Activated B cell treated with CpG ODN at 0.5 μM for 24 hours (primary cell): Measurements from ENCODE around the gene AMFR. TPM values are rescaled to one million over a fixed set of nuclear protein-coding genes. Genes with fewer than 3 reads are reported as not detected.

ENCODE experiments used
- ATAC-seq: fragments of 200-7000 bp; cut with Tn5 transposase; one replicate; pipeline ENCODE4 v1.10.0; 2021; ENCODE audit warnings: low read depth, mild to moderate bottlenecking, moderate library complexity
- CTCF ChIA-PET: fragments of 350-600 bp; sonication (Branson Sonifier 250); formaldehyde crosslinking; loops from one replicate; lab custom pipeline; 2021; ENCODE audit warnings: antibody characterized with exemption; lab: Charles Lee
- POLR2A ChIA-PET: fragments of 350-600 bp; sonication (Branson Sonifier 250); formaldehyde crosslinking; loops from one replicate; lab custom pipeline; 2021; ENCODE audit warnings: antibody characterized with exemption; lab: Charles Lee
- DNase-seq: peaks from one replicate; pipeline ENCODE4 v3.0.0; 2022
- H3K27ac Mint-ChIP-seq: one replicate; pipeline ENCODE4 v1.8.0; 2020; ENCODE audit warnings: mixed read lengths
- H3K27me3 Mint-ChIP-seq: one replicate; pipeline ENCODE4 v1.8.0; 2021; ENCODE audit warnings: mixed read lengths
- H3K36me3 Mint-ChIP-seq: one replicate; pipeline ENCODE4 v1.8.0; 2021; ENCODE audit warnings: low read depth, mixed read lengths
- H3K4me1 Mint-ChIP-seq: one replicate; pipeline ENCODE4 v1.8.0; 2021; ENCODE audit warnings: mixed read lengths
- H3K4me3 Mint-ChIP-seq: one replicate; pipeline ENCODE4 v1.8.0; 2020; ENCODE audit warnings: mild to moderate bottlenecking, mixed read lengths
- H3K9me3 Mint-ChIP-seq: one replicate; pipeline ENCODE4 v1.8.0; 2020; ENCODE audit warnings: mixed read lengths
- intact Hi-C: fragments of 100-400 bp; cut with micrococcal nuclease; formaldehyde crosslinking; loops from one replicate; pipeline ENCODE4 v1.15.1; 2024
- total RNA-seq: library from RNA; stranded (reverse); gene quantifications from 2 replicates; pipeline ENCODE4 v1.2.3, GENCODE V29; 2022
- TF ChIP-seq, protein P1 (sequence below): fragments of 200-600 bp; IDR thresholded peaks from one replicate; pipeline ENCODE4 v1.8.0; 2022; ENCODE audit warnings: antibody characterized with exemption, mild to moderate bottlenecking

AMFR gene
- total RNA-seq, 1 donor from 2014 or later, result 134 TPM

DNA sequence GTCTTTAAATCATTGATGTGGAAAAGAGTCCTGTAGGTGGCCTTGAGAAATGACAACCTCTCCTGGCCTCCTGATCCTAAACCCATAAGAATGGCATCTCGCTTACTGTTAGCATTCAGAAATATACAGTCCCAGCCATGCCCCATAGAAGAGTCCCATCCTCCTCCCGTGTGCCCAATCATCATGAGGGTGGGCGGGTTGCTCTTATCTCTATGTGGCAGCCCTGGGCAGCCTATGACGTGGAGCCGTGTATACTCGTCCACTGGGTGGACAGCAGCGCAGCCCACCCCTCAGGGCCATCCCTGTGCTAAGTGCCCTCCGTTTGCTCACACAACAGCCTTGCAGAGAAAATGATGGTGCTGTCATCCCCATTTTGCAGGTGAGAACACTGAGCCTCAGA is 105.3 kb downstream of the AMFR start:
- H3K27ac Mint-ChIP-seq, result no peak overlapping the region

DNA sequence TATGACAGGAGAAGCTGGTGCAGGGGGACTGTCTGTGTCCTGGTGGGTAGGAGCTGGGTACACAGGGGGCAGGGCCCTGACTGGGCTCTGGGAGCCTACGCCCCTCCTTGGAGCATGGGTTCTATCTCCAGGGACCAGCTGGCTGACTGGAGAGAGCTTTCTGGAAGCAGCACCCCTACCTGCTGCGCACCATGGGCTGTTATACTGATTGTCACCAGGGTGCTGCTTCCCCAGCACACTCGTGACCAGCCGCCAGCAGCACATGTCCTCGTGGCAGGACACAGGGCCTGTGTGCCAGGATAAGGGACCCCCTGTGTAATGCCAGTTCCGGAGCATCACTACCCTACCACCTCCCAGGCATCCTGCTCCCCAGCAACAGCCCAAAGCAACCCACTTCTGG is 106.0 kb downstream of the AMFR start:
- intact Hi-C loops, result loop anchor here (10.0 kb wide), 1 partner anchor 385 kb away; no protein-coding TSS in a partner anchor
- Mint-ChIP-seq H3K4me3 (no peak overlapping the region), H3K36me3 (no peaks in the 10 kb centered on the region), H3K4me1 (peaks cover 15% of the 10 kb centered on the region), H3K9me3 (no peaks in the 10 kb centered on the region), H3K27ac (no peak overlapping the region), H3K27me3 (peaks cover 4% of the 10 kb centered on the region)
- ATAC-seq (no peak), DNase-seq (no peak)
- POLR2A ChIA-PET, result no interaction called here
- CTCF ChIA-PET, result interaction anchor here (2.0 to 3.1 kb wide), 3 partner anchors 371 to 855 kb away, joined by 13 to 62 read pairs (median 20); no protein-coding TSS in a partner anchor
- TF ChIP-seq, protein P1, sequence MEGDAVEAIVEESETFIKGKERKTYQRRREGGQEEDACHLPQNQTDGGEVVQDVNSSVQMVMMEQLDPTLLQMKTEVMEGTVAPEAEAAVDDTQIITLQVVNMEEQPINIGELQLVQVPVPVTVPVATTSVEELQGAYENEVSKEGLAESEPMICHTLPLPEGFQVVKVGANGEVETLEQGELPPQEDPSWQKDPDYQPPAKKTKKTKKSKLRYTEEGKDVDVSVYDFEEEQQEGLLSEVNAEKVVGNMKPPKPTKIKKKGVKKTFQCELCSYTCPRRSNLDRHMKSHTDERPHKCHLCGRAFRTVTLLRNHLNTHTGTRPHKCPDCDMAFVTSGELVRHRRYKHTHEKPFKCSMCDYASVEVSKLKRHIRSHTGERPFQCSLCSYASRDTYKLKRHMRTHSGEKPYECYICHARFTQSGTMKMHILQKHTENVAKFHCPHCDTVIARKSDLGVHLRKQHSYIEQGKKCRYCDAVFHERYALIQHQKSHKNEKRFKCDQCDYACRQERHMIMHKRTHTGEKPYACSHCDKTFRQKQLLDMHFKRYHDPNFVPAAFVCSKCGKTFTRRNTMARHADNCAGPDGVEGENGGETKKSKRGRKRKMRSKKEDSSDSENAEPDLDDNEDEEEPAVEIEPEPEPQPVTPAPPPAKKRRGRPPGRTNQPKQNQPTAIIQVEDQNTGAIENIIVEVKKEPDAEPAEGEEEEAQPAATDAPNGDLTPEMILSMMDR, result no peak

More for the DNA sequence above, 105.3 kb downstream of the AMFR start:
- TF ChIP-seq, protein P1, result no peak
- Mint-ChIP-seq H3K4me1 (peaks cover 15% of the 10 kb centered on the region), H3K4me3 (no peak overlapping the region), H3K27me3 (peaks cover 4% of the 10 kb centered on the region), H3K9me3 (no peaks in the 10 kb centered on the region), H3K36me3 (no peaks in the 10 kb centered on the region)
- DNase-seq, result no peak
- ChIA-PET CTCF (interaction anchor here (3.1 kb wide), 1 partner anchor 376 kb away, joined by 62 read pairs; no protein-coding TSS in a partner anchor), POLR2A (no interaction called here)
- no peak for ATAC-seq
- intact Hi-C loops, result no loop called here

DNA sequence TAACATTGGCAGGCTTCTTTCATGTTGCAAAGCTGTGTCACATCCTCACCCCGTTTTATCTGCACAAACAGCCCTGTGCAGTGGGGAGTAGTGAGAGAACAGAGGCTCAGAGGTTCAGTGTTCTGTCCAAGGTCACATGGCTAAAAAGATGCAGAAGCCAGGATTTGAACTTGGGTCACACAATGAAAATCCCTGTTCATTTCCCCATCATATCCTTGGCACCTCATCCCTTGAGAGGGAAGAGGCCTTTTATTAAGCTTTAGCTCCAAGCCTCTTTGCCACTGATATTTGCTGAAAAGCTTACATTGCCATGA is 106.6 kb downstream of the AMFR start:
- TF ChIP-seq, protein P1, result no peak
- ChIA-PET CTCF (interaction anchor here (0.7 to 3.1 kb wide), 14 partner anchors 10 to 857 kb away, joined by 3 to 62 read pairs (median 4); no protein-coding TSS in a partner anchor), POLR2A (interaction anchor here (0.6 kb wide), 1 partner anchor 167 kb away, joined by 4 read pairs; no protein-coding TSS in a partner anchor)
- Mint-ChIP-seq H3K4me3 (no peak overlapping the region), H3K27me3 (peaks cover 4% of the 10 kb centered on the region), H3K27ac (no peak overlapping the region), H3K9me3 (no peaks in the 10 kb centered on the region), H3K4me1 (peaks cover 15% of the 10 kb centered on the region), H3K36me3 (no peaks in the 10 kb centered on the region)
- no peak for DNase-seq
- no peak for ATAC-seq
- intact Hi-C loops, result loop anchor here (1.0 to 10.0 kb wide), 6 partner anchors 115 to 606 kb away; no protein-coding TSS in a partner anchor

DNA sequence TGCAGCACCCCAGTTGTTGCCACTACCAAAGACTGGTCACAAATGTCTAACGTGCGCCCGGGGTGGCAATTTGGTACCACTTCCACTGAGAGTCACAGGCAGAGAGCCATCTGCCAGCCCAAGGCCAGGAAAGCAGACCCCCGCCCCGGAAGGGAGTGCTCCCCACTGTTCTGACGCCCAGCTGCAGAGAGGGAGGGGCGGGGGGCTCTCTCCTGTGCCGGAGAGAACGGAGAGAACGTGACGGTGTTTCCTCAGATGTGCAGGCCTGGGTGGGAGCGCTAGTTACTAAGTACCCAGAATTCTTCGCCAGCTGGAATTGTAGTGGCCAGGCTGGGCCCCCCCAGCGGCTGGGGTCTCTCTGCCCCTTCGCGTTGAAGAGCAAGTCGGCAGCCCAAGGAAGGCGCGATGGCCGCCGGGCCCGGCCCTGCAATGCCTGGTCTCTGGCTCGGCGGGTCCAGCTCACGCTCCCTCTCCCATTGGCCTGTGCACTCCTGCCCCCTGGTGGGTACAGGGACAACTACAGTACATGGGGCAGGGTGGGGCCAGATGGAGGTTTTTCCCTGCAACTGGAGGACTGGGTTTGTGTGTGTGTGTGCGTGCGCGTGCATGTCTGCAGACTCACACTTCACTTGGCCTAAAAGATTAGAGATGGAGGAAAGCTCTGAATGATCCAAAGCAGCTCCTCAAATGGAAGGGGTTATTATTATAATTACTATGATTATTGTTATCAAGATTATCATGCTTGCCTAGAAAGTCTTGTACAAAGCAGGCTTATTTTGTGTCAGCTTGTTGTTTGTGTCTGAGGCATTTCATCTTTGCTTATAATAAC is 107.1 kb downstream of the AMFR start:
- TF ChIP-seq, protein P1, result peak; percentile 39

DNA sequence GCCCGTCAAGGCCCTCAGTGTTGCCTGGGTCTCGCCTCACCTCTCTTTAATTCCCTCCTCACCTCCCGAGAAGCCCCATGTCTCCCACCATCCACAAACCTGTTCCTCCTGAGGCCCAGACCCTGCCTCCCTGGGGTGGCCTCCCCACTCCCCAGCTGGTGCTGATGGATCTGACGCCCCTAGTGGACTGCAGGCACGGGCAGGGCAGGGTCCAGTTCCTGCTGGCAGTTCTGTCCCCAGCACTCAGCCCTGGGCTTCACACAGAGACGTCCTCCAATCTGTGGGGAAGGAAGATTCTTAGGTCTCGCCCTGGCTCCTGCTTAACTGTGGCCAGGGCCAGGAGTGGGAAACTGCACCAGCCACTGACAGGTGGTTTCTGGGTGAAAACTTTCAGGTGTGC is 108.8 kb downstream of the AMFR start:
- no peak overlapping the region for H3K27ac Mint-ChIP-seq
- intact Hi-C loops, result loop anchor here (10.0 kb wide), 1 partner anchor 388 kb away; no protein-coding TSS in a partner anchor

More for the DNA sequence above, 107.1 kb downstream of the AMFR start:
- H3K27ac Mint-ChIP-seq, result no peak overlapping the region
- peaks cover 4% of the 10 kb centered on the region for H3K27me3 Mint-ChIP-seq
- peak; percentile 66 for DNase-seq
- peak overlapping the region; percentile 52 for H3K4me3 Mint-ChIP-seq
- POLR2A ChIA-PET, result interaction anchor here (0.5 to 0.6 kb wide), 2 partner anchors 166 to 271 kb away, joined by 3 to 4 read pairs; no protein-coding TSS in a partner anchor
- peak; percentile 99 for ATAC-seq
- no peaks in the 10 kb centered on the region for H3K9me3 Mint-ChIP-seq
- intact Hi-C loops, result loop anchor here (1.0 to 10.0 kb wide), 6 partner anchors 115 to 606 kb away; no protein-coding TSS in a partner anchor
- H3K36me3 Mint-ChIP-seq, result no peaks in the 10 kb centered on the region
- CTCF ChIA-PET, result interaction anchor here (0.5 to 3.1 kb wide), 20 partner anchors 9 to 856 kb away, joined by 3 to 62 read pairs (median 3); no protein-coding TSS in a partner anchor
- H3K4me1 Mint-ChIP-seq, result peaks cover 15% of the 10 kb centered on the region

More for the DNA sequence above, 108.8 kb downstream of the AMFR start:
- ChIA-PET POLR2A (no interaction called here), CTCF (interaction anchor here (1.0 kb wide), 1 partner anchor 373 kb away, joined by 3 read pairs; no protein-coding TSS in a partner anchor)
- H3K9me3 Mint-ChIP-seq, result no peaks in the 10 kb centered on the region
- H3K27me3 Mint-ChIP-seq, result peaks cover 4% of the 10 kb centered on the region
- no peak overlapping the region for H3K4me3 Mint-ChIP-seq
- peaks cover 15% of the 10 kb centered on the region for H3K4me1 Mint-ChIP-seq
- ATAC-seq (no peak), DNase-seq (no peak)
- H3K36me3 Mint-ChIP-seq, result no peaks in the 10 kb centered on the region
- TF ChIP-seq, protein P1, result no peak
